Measurements from ENCODE around the gene BMPER.

GRCh38 chr7:33946094-33946699, 40.9 kb downstream of the BMPER start:
- no peak for TF ChIP-seq TAF1 (IDR thresholded peaks at IDR 0.05; ENCODE audit: borderline replicate concordance, insufficient read depth, low read length)
- TF ChIP-seq, protein P1, sequence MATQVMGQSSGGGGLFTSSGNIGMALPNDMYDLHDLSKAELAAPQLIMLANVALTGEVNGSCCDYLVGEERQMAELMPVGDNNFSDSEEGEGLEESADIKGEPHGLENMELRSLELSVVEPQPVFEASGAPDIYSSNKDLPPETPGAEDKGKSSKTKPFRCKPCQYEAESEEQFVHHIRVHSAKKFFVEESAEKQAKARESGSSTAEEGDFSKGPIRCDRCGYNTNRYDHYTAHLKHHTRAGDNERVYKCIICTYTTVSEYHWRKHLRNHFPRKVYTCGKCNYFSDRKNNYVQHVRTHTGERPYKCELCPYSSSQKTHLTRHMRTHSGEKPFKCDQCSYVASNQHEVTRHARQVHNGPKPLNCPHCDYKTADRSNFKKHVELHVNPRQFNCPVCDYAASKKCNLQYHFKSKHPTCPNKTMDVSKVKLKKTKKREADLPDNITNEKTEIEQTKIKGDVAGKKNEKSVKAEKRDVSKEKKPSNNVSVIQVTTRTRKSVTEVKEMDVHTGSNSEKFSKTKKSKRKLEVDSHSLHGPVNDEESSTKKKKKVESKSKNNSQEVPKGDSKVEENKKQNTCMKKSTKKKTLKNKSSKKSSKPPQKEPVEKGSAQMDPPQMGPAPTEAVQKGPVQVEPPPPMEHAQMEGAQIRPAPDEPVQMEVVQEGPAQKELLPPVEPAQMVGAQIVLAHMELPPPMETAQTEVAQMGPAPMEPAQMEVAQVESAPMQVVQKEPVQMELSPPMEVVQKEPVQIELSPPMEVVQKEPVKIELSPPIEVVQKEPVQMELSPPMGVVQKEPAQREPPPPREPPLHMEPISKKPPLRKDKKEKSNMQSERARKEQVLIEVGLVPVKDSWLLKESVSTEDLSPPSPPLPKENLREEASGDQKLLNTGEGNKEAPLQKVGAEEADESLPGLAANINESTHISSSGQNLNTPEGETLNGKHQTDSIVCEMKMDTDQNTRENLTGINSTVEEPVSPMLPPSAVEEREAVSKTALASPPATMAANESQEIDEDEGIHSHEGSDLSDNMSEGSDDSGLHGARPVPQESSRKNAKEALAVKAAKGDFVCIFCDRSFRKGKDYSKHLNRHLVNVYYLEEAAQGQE (IDR thresholded peaks at IDR 0.05; ENCODE audit: insufficient read depth in 1 of 2, low read depth in 2 of 2, low read length in 2 of 2) = no peak
